HK-2 (cell line): ENCODE data around the gene TBX15.
"Not testable (repeated sequence)": the region's sequence is repeated elsewhere in the genome, so short reads cannot be mapped to it uniquely, and the experiment has no call there.

Experiments used
- DNase-seq: peaks from one replicate; pipeline ENCODE4 v3.0.0-alpha.2; 2018; ENCODE audit not compliant: unreplicated experiment

TBX15 gene

GRCh38 chr1:118960026-118960561 lies 28.0 kb downstream of the TBX15 start:
- peak; percentile 63 for DNase-seq

- DNase-seq: no peak
These were observed 29.1 kb downstream of the TBX15 start for GRCh38 chr1:118958937-118959631.

DNA sequence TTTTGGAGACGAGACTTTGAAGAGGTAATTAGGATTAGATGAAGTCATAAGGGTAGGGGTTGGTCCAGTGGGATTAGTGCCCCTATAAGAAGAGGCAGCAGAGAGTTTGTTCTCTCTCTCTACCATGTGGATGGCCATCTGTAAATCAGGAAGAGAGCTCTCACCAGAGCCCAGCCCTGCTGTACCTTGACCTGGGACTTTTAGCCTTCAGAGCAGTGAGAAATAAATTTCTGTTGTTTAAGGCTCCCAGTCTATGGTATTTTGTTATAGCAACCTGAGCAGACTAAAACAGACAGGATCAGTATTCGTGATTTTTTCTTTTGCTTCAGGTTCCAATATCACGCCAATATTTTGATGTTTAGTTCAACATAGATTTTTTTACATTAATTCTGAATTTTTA lies 30.0 kb downstream of the TBX15 start:
- no peak for DNase-seq

DNA sequence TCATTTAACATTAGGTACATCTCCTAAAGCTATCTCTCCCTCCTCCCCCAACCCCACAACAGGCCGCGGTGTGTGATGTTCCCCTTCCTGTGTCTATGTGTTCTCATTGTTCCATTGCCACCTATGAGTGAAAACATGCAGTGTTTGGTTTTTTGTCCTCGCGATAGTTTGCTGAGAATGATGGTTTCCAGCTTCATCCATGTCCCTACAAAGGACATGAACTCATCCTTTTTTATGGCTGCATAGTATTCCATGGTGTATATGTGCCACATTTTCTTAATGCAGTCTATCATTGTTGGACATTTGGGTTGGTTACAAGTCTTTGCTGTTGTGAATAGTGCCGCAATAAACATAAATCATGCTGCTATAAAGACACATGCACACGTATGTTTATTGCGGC lies 30.6 kb downstream of the TBX15 start:
- not testable (repeated sequence) for DNase-seq

DNA sequence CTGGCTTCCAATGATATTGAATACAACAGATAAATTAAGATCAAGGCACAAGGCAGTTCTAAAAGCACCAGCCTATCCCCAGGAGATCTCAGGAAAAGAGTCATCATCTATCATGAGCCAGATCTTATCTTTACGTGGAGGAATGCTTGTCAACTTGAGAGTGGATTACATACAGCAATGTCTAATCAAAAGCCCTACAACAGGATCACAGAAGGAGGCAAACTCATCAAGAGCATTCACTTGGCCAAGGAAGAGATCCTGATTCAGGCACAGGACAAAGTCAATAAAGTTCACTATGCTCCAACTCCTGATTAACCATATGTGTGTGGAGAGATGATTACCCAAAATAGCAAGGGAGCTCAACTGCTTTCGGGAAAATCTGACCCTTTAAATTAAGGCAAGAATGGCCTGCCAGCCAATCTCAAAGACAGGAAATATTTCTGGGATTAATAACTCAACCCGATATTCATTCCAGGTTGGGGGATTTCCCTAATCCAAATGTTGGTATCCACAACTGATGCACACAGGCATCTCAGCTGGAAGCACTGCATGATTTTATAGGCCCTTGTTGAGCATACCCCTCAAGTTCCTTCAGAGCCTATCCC lies 33.7 kb downstream of the TBX15 start:
- DNase-seq: no peak

GRCh38 chr1:118951270-118951936 lies 36.7 kb downstream of the TBX15 start:
- no peak for DNase-seq

GRCh38 chr1:118949315-118949714 lies 38.8 kb downstream of the TBX15 start:
- DNase-seq: peak; percentile 60

GRCh38 chr1:118948846-118949245 lies 39.3 kb downstream of the TBX15 start:
- no peak for DNase-seq

DNA sequence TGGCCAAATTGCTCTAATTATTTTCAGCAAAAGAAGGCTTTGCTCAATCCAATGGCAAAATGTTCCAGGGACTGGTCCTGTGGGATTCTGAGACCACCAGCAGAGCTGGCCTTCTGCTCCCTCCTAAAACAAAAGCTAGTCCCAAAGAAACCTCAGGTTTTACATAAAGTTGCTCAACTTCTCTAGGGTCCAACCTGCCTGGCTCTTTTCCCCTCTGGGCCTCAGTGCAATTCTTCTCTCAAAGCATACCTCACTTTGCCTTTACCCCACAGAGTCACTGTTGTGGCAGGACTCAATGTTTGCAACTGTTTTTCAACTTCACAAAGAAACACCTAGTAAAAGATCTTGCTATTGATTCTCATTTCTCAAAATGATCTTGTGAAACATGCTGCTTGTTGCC lies 39.8 kb downstream of the TBX15 start:
- no peak for DNase-seq

- DNase-seq: peak; percentile 51
These were observed 40.4 kb downstream of the TBX15 start for GRCh38 chr1:118947790-118948189.

GRCh38 chr1:118947003-118947765 lies 41.0 kb downstream of the TBX15 start:
- no peak for DNase-seq

- DNase-seq: peak; percentile 41
These were observed 42.7 kb downstream of the TBX15 start for GRCh38 chr1:118945489-118945888.

- no peak for DNase-seq
These were observed 43.6 kb downstream of the TBX15 start for GRCh38 chr1:118944546-118944945.

DNA sequence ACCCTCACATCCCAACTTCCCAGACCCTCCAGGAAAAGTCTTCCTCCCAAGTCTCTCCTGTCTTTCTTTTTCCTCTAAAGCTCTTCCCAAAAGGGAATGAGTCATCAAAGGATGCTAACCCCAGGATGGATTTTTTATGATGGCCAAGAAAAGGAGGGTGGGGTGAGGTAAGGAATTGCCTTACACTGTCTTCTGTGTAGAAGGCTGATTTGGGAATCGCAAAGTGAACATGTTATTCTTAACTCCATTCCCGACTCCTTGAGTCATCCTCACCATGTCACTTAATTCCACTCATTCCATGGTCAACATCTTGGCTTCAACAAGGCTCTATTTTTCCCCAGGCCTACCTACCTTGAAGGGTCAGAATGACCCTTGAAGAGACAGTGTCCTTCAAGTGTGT lies 44.0 kb downstream of the TBX15 start:
- no peak for DNase-seq

DNA sequence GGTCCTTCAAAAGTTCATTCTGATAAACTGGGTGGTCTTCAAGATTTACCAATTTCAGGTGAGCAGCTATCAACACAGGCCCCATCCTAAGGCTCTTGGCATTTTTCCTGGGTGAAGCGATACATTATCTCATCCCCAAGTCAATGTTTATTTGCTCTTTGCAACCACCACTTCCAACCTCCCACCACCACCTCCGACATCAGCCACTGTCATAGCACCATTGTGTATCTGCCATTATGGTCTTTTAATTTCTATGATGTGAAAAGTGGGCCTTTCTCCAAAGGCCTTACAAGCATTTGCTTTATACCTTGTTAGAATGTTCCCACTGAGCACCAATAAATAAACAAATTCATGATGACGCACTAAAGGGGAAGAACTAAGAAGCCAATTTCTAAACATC lies 47.2 kb downstream of the TBX15 start:
- no peak for DNase-seq

DNA sequence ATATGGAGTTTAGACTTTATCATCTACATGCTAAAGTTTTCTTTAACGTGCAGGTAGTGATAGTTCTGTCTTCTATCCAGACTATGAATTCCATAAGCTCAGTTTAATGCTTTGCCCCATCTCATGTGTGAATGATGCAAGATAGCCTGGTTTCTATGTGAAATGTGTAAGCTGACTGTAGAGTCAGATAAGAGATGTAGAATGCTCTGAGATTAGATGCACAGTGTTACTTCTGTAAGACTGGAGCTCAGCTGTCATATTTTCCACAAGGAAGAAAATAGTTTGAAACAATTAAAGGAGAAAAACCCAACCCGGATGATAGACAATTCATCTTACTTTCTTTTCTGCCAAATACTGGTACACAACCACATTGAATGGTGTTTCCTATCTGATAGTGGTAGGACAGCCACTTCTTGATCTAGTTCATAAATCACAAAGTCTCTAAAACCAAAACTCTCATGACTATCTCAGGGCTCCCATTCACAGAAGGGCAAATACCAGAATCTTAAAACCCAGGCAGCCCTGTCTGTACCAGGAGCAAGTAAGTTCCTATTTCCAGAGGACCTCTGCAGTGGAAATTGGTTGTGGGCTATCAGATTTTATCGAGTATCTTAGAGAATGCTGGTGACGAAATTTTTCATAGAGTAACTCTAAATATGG lies 50.6 kb downstream of the TBX15 start:
- DNase-seq: no peak

DNA sequence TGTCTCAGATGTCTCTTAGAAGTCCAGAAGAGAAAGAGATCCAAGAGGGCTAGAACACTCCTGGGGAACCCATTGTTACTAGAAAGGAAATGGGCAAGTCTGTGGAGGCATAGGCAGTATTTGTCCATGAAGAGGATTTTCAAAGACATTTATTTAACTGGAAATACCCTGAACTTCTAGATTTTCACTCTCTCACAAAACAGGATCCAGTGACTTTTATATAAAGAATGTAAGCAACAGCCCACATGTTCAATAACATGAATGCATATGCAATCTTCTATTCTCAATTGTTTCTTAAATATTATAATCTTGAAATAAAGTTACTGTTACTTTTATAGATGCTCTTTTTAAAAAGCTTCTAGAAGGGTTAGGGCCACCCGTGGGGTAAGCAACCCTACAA lies 53.4 kb downstream of the TBX15 start:
- DNase-seq: no peak

DNA sequence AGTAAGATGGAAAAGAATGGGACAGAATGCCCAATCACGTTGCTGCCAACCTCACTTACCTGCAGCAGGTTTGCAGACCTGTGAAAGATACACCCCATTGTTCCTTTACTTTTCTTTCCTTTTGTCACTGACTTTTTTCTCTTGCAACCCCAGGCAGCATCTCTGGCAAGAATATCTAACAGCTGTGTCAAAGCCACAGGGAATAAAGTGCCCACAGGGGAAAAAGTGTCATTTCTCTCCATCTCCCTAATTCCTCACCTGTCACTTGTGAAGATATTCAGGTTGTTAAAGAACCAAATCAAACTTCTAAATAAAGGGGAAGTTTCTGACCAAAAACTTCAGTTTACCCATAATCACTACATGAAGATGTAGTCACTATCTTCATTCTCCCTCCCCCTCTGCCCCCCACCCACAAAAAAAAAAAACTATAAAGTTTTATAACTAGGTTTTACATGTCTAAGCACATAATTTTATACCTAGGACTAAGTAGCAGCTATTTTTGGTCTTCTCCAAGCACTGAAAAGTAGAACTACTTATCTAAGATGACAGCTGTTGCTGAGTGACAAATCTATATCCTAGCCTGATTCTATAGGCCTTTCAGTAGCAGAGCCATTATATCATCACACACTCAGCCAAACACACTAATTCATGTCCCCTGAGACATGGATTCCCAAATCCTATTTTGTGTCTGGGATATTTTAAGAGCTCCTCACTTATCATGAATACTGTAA lies 54.9 kb downstream of the TBX15 start:
- DNase-seq: no peak

GRCh38 chr1:118931876-118932275 lies 56.3 kb downstream of the TBX15 start:
- DNase-seq: no peak

GRCh38 chr1:118928739-118929554 lies 59.2 kb downstream of the TBX15 start:
- DNase-seq: no peak
